ENCODE results near the gene FAM171A1. TPM values are rescaled to one million over a fixed set of nuclear protein-coding genes. Genes with fewer than 3 reads are reported as not detected.
"Not testable (repeated sequence)": the region's sequence is repeated elsewhere in the genome, so short reads cannot be mapped to it uniquely, and the experiment has no call there.

The FAM171A1 gene
- total RNA-seq, 1 donor from 2014 or later, result not detected

- no peak for ATAC-seq (ENCODE audit: low read depth)
- Mint-ChIP-seq H3K36me3 (ENCODE audit: low read depth) (no peaks in the 10 kb centered on the region), H3K9me3 (no peaks in the 10 kb centered on the region), H3K27me3 (peaks cover 6% of the 10 kb centered on the region), H3K4me3 (no peak overlapping the region), H3K27ac (no peak overlapping the region), H3K4me1 (no peaks in the 10 kb centered on the region)
- no peak for TF ChIP-seq CTCF (IDR thresholded peaks at IDR 0.05)
- intact Hi-C loops (cut with micrococcal nuclease), result no loop called here
- CTCF ChIA-PET, result interaction anchor here (1.2 kb wide), 1 partner anchor 430 kb away, joined by 3 read pairs; no protein-coding TSS in a partner anchor
- no peak for DNase-seq
- POLR2A ChIA-PET, result no interaction called here
Measured at GRCh38 chr10:15393139-15393825, 22.2 kb upstream of the FAM171A1 start.

GRCh38 chr10:15391491-15391890 lies 20.4 kb upstream of the FAM171A1 start:
- intact Hi-C loops (cut with micrococcal nuclease), result no loop called here
- no peaks in the 10 kb centered on the region for H3K9me3 Mint-ChIP-seq
- H3K4me1 Mint-ChIP-seq, result no peaks in the 10 kb centered on the region
- H3K36me3 Mint-ChIP-seq (ENCODE audit: low read depth), result no peaks in the 10 kb centered on the region
- POLR2A ChIA-PET, result no interaction called here
- ATAC-seq (ENCODE audit: low read depth) (no peak), DNase-seq (no peak)
- H3K27me3 Mint-ChIP-seq, result peaks cover 6% of the 10 kb centered on the region
- H3K27ac Mint-ChIP-seq, result no peak overlapping the region
- H3K4me3 Mint-ChIP-seq, result no peak overlapping the region
- CTCF ChIA-PET, result no interaction called here
- TF ChIP-seq CTCF (IDR thresholded peaks at IDR 0.05), result no peak

GRCh38 chr10:15388172-15388571 lies 17.1 kb upstream of the FAM171A1 start:
- POLR2A ChIA-PET; H3K4me1 Mint-ChIP-seq; H3K27ac Mint-ChIP-seq; H3K36me3 Mint-ChIP-seq (ENCODE audit: low read depth); DNase-seq; CTCF ChIA-PET; H3K27me3 Mint-ChIP-seq; intact Hi-C loops (cut with micrococcal nuclease); ATAC-seq (ENCODE audit: low read depth); H3K9me3 Mint-ChIP-seq; H3K4me3 Mint-ChIP-seq: not testable (repeated sequence)

GRCh38 chr10:15387021-15387420 lies 15.9 kb upstream of the FAM171A1 start:
- Mint-ChIP-seq H3K27me3 (peaks cover 6% of the 10 kb centered on the region), H3K9me3 (no peaks in the 10 kb centered on the region), H3K27ac (no peak overlapping the region), H3K4me3 (no peak overlapping the region), H3K4me1 (no peaks in the 10 kb centered on the region), H3K36me3 (ENCODE audit: low read depth) (no peaks in the 10 kb centered on the region)
- no peak for ATAC-seq (ENCODE audit: low read depth)
- ChIA-PET CTCF (no interaction called here), POLR2A (no interaction called here)
- intact Hi-C loops (cut with micrococcal nuclease), result no loop called here
- no peak for DNase-seq
- TF ChIP-seq CTCF (IDR thresholded peaks at IDR 0.05), result no peak

- Mint-ChIP-seq H3K4me1 (no peaks in the 10 kb centered on the region), H3K4me3 (no peak overlapping the region), H3K27ac (no peak overlapping the region)
Measured at GRCh38 chr10:15385552-15386455, 14.7 kb upstream of the FAM171A1 start.

More at GRCh38 chr10:15385552-15386455, 14.7 kb upstream of the FAM171A1 start:
- ChIA-PET POLR2A (no interaction called here), CTCF (no interaction called here)
- DNase-seq (no peak), ATAC-seq (ENCODE audit: low read depth) (no peak)
- TF ChIP-seq CTCF (IDR thresholded peaks at IDR 0.05), result no peak
- intact Hi-C loops (cut with micrococcal nuclease), result no loop called here
- Mint-ChIP-seq H3K36me3 (ENCODE audit: low read depth) (no peaks in the 10 kb centered on the region), H3K27me3 (peaks cover 13% of the 10 kb centered on the region), H3K9me3 (no peaks in the 10 kb centered on the region)

All from activated B cell treated with CpG ODN at 0.5 μM for 24 hours (primary cell).